A673 (cell line): ENCODE measurements around the gene LAMA4. TPM values are rescaled to one million over a fixed set of nuclear protein-coding genes. Genes with fewer than 3 reads are reported as not detected.

Experiments
- BruUV-seq: library from RNA; stranded (reverse); fragments of 400-500 nt; replicated peaks from 2 replicates; lab custom pipeline; 2021; lab: Mats Ljungman, UMichigan
- CTCF ChIA-PET: fragments of 300-600 bp; sonication (Branson Sonifier 250); formaldehyde crosslinking; loops from one replicate; lab custom pipeline; 2022; ENCODE audit warnings: antibody characterized with exemption; lab: Charles Lee
- POLR2A ChIA-PET: fragments of 300-600 bp; sonication (Branson Sonifier 250); formaldehyde crosslinking; loops from one replicate; lab custom pipeline; 2022; ENCODE audit warnings: antibody characterized with exemption; ENCODE audit not compliant: low non-redundant PET; lab: Charles Lee
- DNase-seq: peaks from one replicate; pipeline ENCODE4 v3.0.0-alpha.2; 2015; ENCODE audit warnings: low spot score
- H3K27ac ChIP-seq: fragments of 200-600 bp; sonication (generic); 2 replicates; pipeline ENCODE4 v1.5.1; 2016; ENCODE audit warnings: mixed run types, low read depth, mild to moderate bottlenecking, mixed read lengths, antibody characterized with exemption, low read length; ENCODE audit not compliant: poor library complexity, severe bottlenecking
- H3K27me3 ChIP-seq: fragments of 200-600 bp; sonication (generic); replicated peaks from 2 replicates; pipeline ENCODE4 v1.6.1; 2017; ENCODE audit warnings: mixed run types, low read depth, mild to moderate bottlenecking, mixed read lengths, antibody characterized with exemption, low read length; ENCODE audit not compliant: insufficient read depth, poor library complexity
- H3K36me3 ChIP-seq: fragments of 200-600 bp; sonication (generic); 2 replicates; pipeline ENCODE4 v1.6.1; 2016; ENCODE audit warnings: mixed run types, mild to moderate bottlenecking, mixed read lengths, antibody characterized with exemption, low read length; ENCODE audit not compliant: insufficient read depth, poor library complexity, severe bottlenecking
- H3K4me1 ChIP-seq: fragments of 200-600 bp; sonication (generic); 2 replicates; pipeline ENCODE4 v1.6.1; 2017; ENCODE audit warnings: mixed run types, mild to moderate bottlenecking, mixed read lengths, antibody characterized with exemption, low read length; ENCODE audit not compliant: insufficient read depth, poor library complexity, severe bottlenecking
- H3K4me3 ChIP-seq: fragments of 200-600 bp; sonication (generic); 2 replicates; pipeline ENCODE4 v1.5.1; 2016; ENCODE audit warnings: low read depth, mixed run types, mild to moderate bottlenecking, mixed read lengths, low read length; ENCODE audit not compliant: poor library complexity, severe bottlenecking
- H3K9me3 ChIP-seq: fragments of 200-600 bp; sonication (generic); 2 replicates; pipeline ENCODE4 v1.6.1; 2016; ENCODE audit warnings: mixed run types, low read depth, mild to moderate bottlenecking, mixed read lengths, antibody characterized with exemption, low read length; ENCODE audit not compliant: poor library complexity, severe bottlenecking
- EZH2 ChIP-seq: fragments of 200-600 bp; sonication (generic); IDR thresholded peaks from 2 replicates; pipeline ENCODE4 v1.6.1; 2017; ENCODE audit warnings: borderline replicate concordance, low read depth, mild to moderate bottlenecking, mixed read lengths, antibody characterized with exemption, low read length; ENCODE audit not compliant: poor library complexity, severe bottlenecking
- intact Hi-C: fragments of 100-400 bp; cut with micrococcal nuclease; formaldehyde crosslinking; loops from one replicate; pipeline ENCODE4 v1.10.0; 2022; ENCODE audit not compliant: unreplicated experiment
- total RNA-seq: library from RNA; stranded (reverse); gene quantifications from 2 replicates; pipeline ENCODE4 v1.2.3, GENCODE V29; 2021
- TF ChIP-seq, protein P1 (sequence below): fragments of 300-800, 200-600 bp; sonication (generic); conservative IDR thresholded peaks from 2 replicates; pipeline ENCODE4 v1.5.1; 2017; ENCODE audit warnings: low read depth, mild to moderate bottlenecking, antibody characterized with exemption, low read length, moderate library complexity, mixed read lengths

The LAMA4 gene
- total RNA-seq, 1 experiment from 2014 or later, result 1.2 TPM

DNA sequence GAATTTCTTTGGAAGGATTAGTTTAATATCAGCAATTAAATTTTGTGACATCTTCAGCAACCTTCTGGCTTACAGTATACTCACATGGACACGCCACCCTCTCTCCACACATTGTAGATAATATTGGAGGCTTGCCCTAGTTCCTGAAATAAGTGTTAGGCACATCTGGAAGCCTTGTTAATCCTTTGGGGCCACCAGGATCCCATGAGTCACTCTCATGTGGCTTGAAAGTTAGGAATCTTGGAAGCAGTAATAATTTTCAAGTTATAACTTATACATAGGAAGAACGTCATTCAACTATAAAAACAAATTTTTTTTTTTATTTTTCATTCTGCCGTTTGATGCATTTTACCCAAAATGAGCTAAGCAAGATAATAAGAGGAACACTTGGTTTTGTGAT lies 20.5 kb downstream of the LAMA4 start:
- CTCF ChIA-PET, result no interaction called here
- Histone ChIP-seq H3K4me1 (no peaks in the 10 kb centered on the region), H3K27me3 (no peaks in the 10 kb centered on the region), H3K9me3 (no peaks in the 10 kb centered on the region), H3K4me3 (no peak overlapping the region), H3K36me3 (no peaks in the 10 kb centered on the region), H3K27ac (no peak overlapping the region)
- POLR2A ChIA-PET, result no interaction called here
- no peak for TF ChIP-seq EZH2
- TF ChIP-seq, protein P1, sequence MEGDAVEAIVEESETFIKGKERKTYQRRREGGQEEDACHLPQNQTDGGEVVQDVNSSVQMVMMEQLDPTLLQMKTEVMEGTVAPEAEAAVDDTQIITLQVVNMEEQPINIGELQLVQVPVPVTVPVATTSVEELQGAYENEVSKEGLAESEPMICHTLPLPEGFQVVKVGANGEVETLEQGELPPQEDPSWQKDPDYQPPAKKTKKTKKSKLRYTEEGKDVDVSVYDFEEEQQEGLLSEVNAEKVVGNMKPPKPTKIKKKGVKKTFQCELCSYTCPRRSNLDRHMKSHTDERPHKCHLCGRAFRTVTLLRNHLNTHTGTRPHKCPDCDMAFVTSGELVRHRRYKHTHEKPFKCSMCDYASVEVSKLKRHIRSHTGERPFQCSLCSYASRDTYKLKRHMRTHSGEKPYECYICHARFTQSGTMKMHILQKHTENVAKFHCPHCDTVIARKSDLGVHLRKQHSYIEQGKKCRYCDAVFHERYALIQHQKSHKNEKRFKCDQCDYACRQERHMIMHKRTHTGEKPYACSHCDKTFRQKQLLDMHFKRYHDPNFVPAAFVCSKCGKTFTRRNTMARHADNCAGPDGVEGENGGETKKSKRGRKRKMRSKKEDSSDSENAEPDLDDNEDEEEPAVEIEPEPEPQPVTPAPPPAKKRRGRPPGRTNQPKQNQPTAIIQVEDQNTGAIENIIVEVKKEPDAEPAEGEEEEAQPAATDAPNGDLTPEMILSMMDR, result no peak
- BruUV-seq, result no TSS peak
- intact Hi-C loops, result no loop called here
- DNase-seq, result no peak

DNA sequence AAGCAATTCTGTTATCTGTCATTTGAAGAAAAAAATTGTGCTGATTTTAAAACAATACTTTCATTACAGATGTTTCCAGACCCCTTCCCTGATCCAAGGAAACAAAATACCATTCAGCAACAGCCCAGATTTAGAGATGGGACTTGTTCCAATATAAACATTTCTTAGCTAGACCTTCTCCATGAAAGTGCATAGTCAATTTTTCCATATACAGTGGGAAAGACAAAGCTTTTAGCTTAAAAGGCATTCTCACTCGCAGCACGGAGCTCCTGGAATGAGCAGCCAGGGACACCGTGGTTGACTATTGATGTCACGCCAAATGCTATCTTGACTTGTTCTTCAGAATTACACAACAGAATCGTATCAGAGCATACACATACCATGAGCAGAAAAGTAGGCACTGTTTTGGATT lies 21.5 kb downstream of the LAMA4 start:
- no peaks in the 10 kb centered on the region for H3K27me3 ChIP-seq
- CTCF ChIA-PET, result no interaction called here

DNA sequence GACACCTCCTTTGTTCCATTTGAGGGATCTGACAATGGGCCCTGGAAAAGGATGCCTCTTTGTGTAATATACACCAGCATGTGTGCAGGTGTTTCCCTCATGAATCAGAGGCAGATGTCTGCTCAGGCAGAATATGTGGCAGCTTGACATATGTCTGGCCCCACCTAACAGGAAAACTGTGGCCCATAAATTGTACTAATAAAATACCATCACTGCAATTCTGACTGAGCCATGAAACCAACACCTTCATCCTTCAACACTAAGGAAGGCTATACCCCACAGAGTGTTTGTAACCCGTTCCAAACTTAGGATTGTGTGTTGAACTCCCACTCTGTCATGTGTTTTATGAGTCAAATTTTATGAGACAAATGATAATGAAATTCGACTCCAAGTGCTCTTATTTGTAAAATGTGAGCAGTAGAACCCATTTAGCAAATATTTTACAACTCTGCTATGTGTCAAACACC lies 22.7 kb downstream of the LAMA4 start:
- Histone ChIP-seq H3K36me3 (no peaks in the 10 kb centered on the region), H3K4me3 (no peak overlapping the region), H3K27ac (no peak overlapping the region), H3K27me3 (no peaks in the 10 kb centered on the region), H3K4me1 (no peaks in the 10 kb centered on the region), H3K9me3 (no peaks in the 10 kb centered on the region)
- DNase-seq, result no peak
- POLR2A ChIA-PET, result no interaction called here
- intact Hi-C loops, result no loop called here
- TF ChIP-seq, protein P1, result no peak
- TF ChIP-seq EZH2, result no peak
- CTCF ChIA-PET, result no interaction called here
- BruUV-seq, result no TSS peak

More for the DNA sequence above, 21.5 kb downstream of the LAMA4 start:
- Histone ChIP-seq H3K27ac (no peak overlapping the region), H3K36me3 (no peaks in the 10 kb centered on the region), H3K9me3 (no peaks in the 10 kb centered on the region), H3K4me1 (no peaks in the 10 kb centered on the region), H3K4me3 (no peak overlapping the region)
- POLR2A ChIA-PET, result no interaction called here
- intact Hi-C loops, result no loop called here
- TF ChIP-seq, protein P1, result no peak
- no peak for TF ChIP-seq EZH2
- DNase-seq, result no peak
- BruUV-seq, result no TSS peak
